DOHH2 (cell line): ENCODE results near the gene RPS28.
A peak's percentile ranks its signal among the peaks of the same experiment; 100 is the strongest.

Experiments used
- H3F3A ChIP-seq: fragments of 200-600 bp; sonication (generic), shearing (Covaris generic); 2 replicates; pipeline ENCODE4 v1.6.0; 2016; ENCODE audit warnings: antibody characterized with exemption, mild to moderate bottlenecking; ENCODE audit not compliant: control insufficient read depth, insufficient read depth
- H3K27ac ChIP-seq: fragments of 200-600 bp; sonication (generic); 2 replicates; pipeline ENCODE4 v1.5.1; 2014; ENCODE audit warnings: low read depth, mild to moderate bottlenecking, low read length, moderate library complexity
- H3K27me3 ChIP-seq: fragments of 200-600 bp; sonication (generic); 2 replicates; pipeline ENCODE4 v1.6.1; 2014; ENCODE audit warnings: mild to moderate bottlenecking, low read length, mixed read lengths; ENCODE audit not compliant: control insufficient read depth
- H3K36me3 ChIP-seq: fragments of 200-600 bp; sonication (generic); 2 replicates; pipeline ENCODE4 v1.6.1; 2014; ENCODE audit warnings: mild to moderate bottlenecking, low read length, moderate library complexity, mixed read lengths; ENCODE audit not compliant: control insufficient read depth
- H3K4me1 ChIP-seq: fragments of 200-600 bp; sonication (generic); 2 replicates; pipeline ENCODE4 v1.6.1; 2014; ENCODE audit warnings: mild to moderate bottlenecking, low read length, mixed read lengths; ENCODE audit not compliant: control insufficient read depth
- H3K4me2 ChIP-seq: fragments of 200-600 bp; sonication (generic); 2 replicates; pipeline ENCODE4 v1.6.0; 2014; ENCODE audit warnings: mild to moderate bottlenecking, low read length, moderate library complexity
- H3K4me3 ChIP-seq: fragments of 200-600 bp; sonication (generic); 2 replicates; pipeline ENCODE4 v1.5.1; 2014; ENCODE audit warnings: mild to moderate bottlenecking, low read length, mixed read lengths
- H3K79me2 ChIP-seq: fragments of 200-600 bp; sonication (generic); 2 replicates; pipeline ENCODE4 v1.6.1; 2014; ENCODE audit warnings: mild to moderate bottlenecking, low read length, mixed read lengths; ENCODE audit not compliant: control insufficient read depth
- H3K9me2 ChIP-seq: fragments of 200-600 bp; sonication (generic); replicated peaks from 2 replicates; pipeline ENCODE4 v1.6.1; 2014; ENCODE audit warnings: mild to moderate bottlenecking, low read length, mixed read lengths; ENCODE audit not compliant: control insufficient read depth
- H3K9me3 ChIP-seq: fragments of 200-600 bp; sonication (generic); 2 replicates; pipeline ENCODE4 v1.6.1; 2014; ENCODE audit warnings: antibody characterized with exemption, low read length, mixed read lengths; ENCODE audit not compliant: control insufficient read depth, insufficient read depth
- H4K20me1 ChIP-seq: fragments of 200-600 bp; sonication (generic); 2 replicates; pipeline ENCODE4 v1.6.0; 2014; ENCODE audit warnings: low read depth, mild to moderate bottlenecking, antibody characterized with exemption, low read length, moderate library complexity; ENCODE audit not compliant: control insufficient read depth, insufficient read depth
- CTCF ChIP-seq: fragments of 200-600 bp; sonication (generic); IDR thresholded peaks from one replicate; pipeline ENCODE4 v1.5.1; 2014; ENCODE audit warnings: antibody characterized with exemption, mild to moderate bottlenecking, low read depth, low read length; ENCODE audit not compliant: poor library complexity, severe bottlenecking
- EZH2phosphoT487 ChIP-seq: fragments of 200-600 bp; sonication (generic); IDR thresholded peaks from 2 replicates; pipeline ENCODE4 v1.6.1; 2017; ENCODE audit warnings: borderline replicate concordance, mild to moderate bottlenecking, antibody characterized with exemption, low read length, moderate library complexity, mixed read lengths

Gene RPS28

DNA sequence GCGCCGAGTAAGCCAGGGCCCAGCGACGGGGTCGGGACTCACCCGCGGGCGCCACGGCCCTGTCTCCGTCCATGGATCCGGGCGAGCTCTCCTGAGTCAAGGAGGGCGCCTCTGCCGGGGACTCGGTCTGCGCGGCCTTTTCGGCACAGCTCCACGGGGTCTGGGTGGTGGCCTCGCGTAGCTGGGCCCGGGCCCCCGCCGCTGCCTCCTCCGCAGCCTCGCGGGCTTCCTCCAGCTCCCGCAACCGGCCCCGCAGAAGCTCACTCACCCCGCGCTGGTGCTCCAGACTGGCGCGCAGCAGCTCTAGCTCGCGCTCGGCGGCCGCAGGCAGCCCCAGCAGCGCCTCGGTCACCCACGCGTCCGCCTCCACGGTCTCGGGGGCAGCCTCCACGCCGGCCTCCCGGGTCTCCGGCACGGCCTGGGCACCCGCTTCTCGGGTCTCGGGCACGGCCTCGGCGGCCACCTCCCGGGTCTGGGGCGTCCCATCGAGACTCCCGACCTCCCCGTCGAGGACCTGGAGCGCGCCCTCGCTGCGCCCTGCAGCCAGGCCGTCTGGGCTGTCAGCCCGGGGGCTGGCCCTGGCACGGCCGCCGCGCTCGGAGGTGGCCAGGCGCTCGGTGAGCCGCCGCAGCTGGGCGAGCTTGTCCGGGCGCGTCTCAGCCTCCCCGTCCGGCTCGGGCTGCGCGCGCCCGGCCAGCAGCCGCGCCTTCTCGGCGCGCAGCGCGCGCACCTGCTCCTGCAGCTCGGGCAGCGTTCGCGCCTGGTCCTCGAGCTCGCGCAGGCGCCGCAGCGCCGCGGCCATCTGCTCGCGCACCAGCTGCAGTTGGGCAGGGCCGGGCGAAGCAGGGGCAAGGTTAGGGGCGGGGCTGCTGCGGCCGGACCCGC is 13.4 kb downstream of the RPS28 start:
- Histone ChIP-seq H3K27me3 (peaks cover 10% of the 10 kb centered on the region), H3K27ac (no peak overlapping the region), H3K9me2 (no peaks in the 10 kb centered on the region), H3K4me1 (no peaks in the 10 kb centered on the region), H4K20me1 (no peaks in the 10 kb centered on the region), H3K4me2 (no peak overlapping the region), H3K79me2 (no peaks in the 10 kb centered on the region), H3K36me3 (no peaks in the 10 kb centered on the region), H3K4me3 (no peak overlapping the region), H3F3A (no peaks in the 10 kb centered on the region), H3K9me3 (no peaks in the 10 kb centered on the region)
- no peak for TF ChIP-seq CTCF

- H3K79me2 ChIP-seq = no peaks in the 10 kb centered on the region
- TF ChIP-seq CTCF (peak; percentile 34), EZH2phosphoT487 (no peak)
- H3F3A ChIP-seq = no peaks in the 10 kb centered on the region
- no peaks in the 10 kb centered on the region for H3K9me3 ChIP-seq
- no peaks in the 10 kb centered on the region for H3K36me3 ChIP-seq
- H3K4me2 ChIP-seq = no peak overlapping the region
- no peak overlapping the region for H3K27ac ChIP-seq
- peaks cover 13% of the 10 kb centered on the region for H3K27me3 ChIP-seq
- no peaks in the 10 kb centered on the region for H4K20me1 ChIP-seq
- H3K4me3 ChIP-seq = no peak overlapping the region
- no peaks in the 10 kb centered on the region for H3K9me2 ChIP-seq
- H3K4me1 ChIP-seq = no peaks in the 10 kb centered on the region
Observed at GRCh38 chr19:8335343-8336071, 14.2 kb downstream of the RPS28 start.

DNA sequence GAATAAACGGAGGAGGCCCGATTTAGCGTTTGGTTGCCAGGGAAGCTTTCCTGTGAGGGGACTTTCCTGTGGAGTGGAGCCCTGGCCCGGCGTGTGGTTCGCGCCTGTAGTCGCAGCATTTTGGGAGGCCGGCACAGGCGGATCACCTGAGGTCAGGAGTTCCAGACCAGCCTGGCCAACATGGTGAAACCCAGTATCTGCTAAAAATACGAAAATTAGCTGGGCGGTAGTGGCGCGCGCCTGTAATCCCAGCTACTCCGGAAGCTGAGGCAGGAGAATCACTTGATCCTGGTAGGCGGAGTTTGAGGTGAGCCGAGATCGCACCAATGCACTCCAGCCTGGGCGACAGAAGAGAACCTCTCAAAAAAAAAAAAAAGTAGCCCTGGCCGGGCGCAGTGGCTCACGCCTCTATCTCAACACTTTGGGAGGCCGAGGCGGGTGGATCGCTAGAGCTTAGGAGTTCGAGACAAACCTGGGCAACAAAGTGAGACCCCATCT is 14.8 kb downstream of the RPS28 start:
- Histone ChIP-seq H4K20me1 (no peaks in the 10 kb centered on the region), H3F3A (no peaks in the 10 kb centered on the region), H3K9me2 (no peaks in the 10 kb centered on the region), H3K79me2 (no peaks in the 10 kb centered on the region), H3K4me1 (no peaks in the 10 kb centered on the region), H3K27me3 (peaks cover 18% of the 10 kb centered on the region), H3K36me3 (no peaks in the 10 kb centered on the region), H3K27ac (no peak overlapping the region), H3K9me3 (no peaks in the 10 kb centered on the region), H3K4me3 (no peak overlapping the region), H3K4me2 (no peak overlapping the region)
- TF ChIP-seq CTCF = no peak
